Activated CD4-positive, alpha-beta T cell treated with anti-CD3 and anti-CD28 coated beads, Interleukin-2, amount 50 U/mL, for 48 hours (primary cell): ENCODE results near the gene AHI1.
"Not testable (repeated sequence)": the region's sequence is repeated elsewhere in the genome, so short reads cannot be mapped to it uniquely, and the experiment has no call there.

Experiments
- DNase-seq, 2 experiments: peaks; one replicate each; pipeline ENCODE4 v3.0.0-alpha.2; 2020

AHI1 gene

DNA sequence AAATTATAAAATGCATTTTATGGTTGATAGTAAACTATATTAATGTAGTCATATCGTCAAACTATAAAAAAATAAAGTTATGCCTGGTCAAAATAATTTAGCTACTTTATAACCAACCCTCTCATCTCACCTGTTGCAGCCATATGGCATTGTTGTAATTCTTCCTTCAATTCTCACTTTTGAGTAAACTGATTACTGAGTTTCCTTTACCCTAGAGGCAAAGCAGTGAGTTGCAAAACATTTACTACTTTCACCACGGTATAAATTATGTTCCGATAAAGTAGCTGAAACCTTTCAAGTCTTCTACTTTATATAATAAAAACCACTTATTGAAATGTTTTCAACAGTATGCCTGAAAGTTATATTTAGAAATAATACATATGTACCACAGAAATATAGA lies 113.8 kb downstream of the AHI1 start:
- no peak for DNase-seq

DNA sequence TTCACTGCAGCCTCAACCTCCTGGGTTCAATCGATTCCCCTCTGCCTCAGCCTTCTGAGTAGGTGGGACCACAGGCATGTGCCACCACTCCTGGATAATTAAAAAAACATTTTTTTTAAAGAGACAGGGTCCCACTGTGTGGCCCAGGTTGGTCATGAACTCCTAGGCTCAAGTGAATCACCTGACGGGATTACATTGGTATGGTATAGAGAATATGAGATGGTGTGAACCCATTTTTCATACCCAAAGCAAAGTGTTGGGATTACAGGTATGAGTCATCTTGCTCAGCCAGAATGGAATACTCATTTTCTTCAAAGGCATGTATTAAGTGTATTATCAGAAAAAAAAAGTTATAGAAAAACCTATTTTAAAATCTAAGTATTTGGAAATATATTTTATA lies 114.2 kb downstream of the AHI1 start:
- DNase-seq = no peak

GRCh38 chr6:135382182-135382628 lies 115.3 kb downstream of the AHI1 start:
- no peak for DNase-seq

- no peak for DNase-seq
Measured at GRCh38 chr6:135380793-135381192, 116.7 kb downstream of the AHI1 start.

- DNase-seq = no peak
Measured at GRCh38 chr6:135379647-135380046, 117.9 kb downstream of the AHI1 start.

DNA sequence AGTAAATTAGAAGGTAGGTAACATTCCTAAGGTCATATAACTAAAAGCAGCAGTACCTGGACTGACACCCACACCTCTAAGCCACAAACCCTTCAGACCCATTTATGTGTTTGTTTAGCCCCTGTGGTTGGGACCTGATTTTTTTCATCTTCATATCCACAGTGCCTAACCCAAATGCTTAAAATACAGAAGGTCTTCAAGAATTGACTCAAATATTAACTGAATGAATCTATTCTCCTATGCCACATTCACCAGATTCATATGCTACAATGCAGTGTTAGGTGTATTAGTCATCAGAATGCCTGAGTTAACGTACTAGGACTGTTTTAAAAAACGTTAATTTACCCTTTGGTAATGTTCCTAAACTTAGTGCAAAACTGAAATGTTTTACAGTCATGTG lies 124.8 kb downstream of the AHI1 start:
- DNase-seq = no peak

DNA sequence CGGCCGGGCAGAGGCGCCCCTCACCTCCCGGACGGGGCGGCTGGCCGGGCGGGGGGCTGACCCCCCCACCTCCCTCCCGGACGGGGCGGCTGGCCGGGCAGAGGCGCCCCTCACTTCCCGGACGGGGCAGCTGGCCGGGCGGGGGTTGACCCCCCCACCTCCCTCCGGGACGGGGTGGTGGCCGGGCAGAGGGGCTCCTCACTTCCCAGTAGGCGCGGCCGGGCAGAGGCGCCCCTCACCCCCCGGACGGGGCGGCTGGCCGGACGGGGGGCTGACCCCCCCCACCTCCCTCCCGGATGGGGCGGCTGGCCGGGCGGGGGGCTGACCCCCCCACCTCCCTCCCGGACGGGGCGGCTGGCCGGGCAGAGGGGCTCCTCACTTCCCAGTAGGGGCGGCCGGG lies 133.9 kb downstream of the AHI1 start:
- DNase-seq = not testable (repeated sequence)

GRCh38 chr6:135362124-135362523 lies 135.4 kb downstream of the AHI1 start:
- DNase-seq = no peak

GRCh38 chr6:135360222-135360621 lies 137.3 kb downstream of the AHI1 start:
- DNase-seq = no peak

- DNase-seq = no peak
Measured at GRCh38 chr6:135358985-135359384, 138.6 kb downstream of the AHI1 start.

GRCh38 chr6:135358251-135358821 lies 139.2 kb downstream of the AHI1 start:
- no peak for DNase-seq

GRCh38 chr6:135354407-135354806 lies 143.1 kb downstream of the AHI1 start:
- no peak for DNase-seq

DNA sequence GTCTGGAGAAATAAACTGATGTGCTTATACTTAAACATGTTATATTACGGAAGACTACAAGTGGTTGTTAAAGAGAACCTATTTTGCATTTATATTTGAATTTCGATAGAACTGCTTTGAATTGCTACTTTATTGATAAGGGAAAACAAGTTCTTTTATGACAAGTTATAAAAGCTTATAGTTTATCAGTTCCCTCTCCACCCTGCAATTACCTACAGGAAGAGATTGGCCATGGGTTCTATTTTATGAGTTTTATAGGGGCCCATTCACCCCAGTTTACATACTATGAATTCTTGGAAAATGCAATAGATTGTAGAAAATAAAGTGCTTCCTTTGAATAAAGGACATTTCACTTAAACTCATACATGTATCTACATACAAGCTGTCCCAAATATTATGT lies 144.4 kb downstream of the AHI1 start:
- DNase-seq = no peak

DNA sequence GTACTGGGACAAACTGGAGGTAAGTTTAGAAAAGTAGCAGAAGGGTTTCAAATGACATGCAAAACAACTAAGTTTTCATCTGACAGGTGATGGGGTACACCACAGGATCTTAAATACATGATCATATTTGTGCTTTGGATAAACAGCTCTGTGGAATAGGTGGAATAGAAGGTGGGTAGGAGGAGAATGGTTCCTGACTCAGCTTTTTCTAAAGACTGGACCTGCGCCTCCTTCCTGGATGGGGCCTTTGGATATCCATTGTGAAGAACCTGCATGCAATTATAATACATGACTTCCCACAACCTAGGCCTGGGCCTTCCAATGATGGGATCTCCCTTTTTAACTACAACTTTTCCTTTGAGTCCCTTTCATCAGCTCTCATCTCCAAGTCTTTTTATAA lies 145.9 kb downstream of the AHI1 start:
- DNase-seq = no peak

- no peak for DNase-seq
Measured at GRCh38 chr6:135347887-135348286, 149.7 kb downstream of the AHI1 start.

- no peak for DNase-seq
Measured at GRCh38 chr6:135346747-135347146, 150.8 kb downstream of the AHI1 start.

- DNase-seq = no peak
Measured at GRCh38 chr6:135344526-135344925, 153.0 kb downstream of the AHI1 start.

DNA sequence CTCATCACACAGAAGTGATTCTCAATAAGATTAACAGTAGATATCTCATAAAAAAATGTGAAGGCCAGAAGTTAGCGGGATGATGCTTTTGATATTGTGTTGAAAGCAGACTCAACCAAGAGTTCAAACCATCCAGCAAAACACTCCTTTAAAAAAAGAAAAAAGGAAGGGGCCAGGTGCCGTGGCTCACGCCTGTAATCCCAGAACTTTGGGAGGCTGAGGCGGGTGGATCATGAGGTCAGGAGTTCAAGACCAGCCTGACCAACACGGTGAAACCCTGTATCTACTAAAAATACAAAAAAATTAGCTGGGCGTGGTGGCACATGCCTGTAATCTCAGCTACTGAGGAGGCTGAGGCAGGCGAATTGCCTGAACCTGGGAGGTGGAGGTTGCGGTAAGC lies 157.6 kb downstream of the AHI1 start:
- DNase-seq = not testable (repeated sequence)

DNA sequence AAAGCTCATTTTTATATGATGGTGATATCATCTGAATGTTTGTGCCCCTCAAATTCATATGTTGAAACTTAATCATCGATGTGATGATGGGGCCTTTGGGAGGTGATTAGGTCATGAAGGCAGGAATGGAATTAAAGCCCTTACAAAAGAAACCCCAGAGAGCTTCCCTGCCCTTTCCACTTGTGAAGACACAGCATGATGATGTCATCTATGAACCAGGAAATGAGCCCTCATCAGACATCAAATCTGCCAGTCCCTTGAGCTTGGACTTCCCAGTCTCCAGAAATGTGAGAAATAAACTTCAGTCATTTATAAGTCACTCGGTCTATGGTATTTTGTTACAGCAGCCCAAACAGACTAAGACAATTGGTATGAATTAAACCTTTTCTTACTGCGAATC lies 163.4 kb downstream of the AHI1 start:
- DNase-seq = no peak

- DNase-seq = no peak
Measured at GRCh38 chr6:135331002-135331401, 166.5 kb downstream of the AHI1 start.

GRCh38 chr6:135329851-135330803 lies 167.4 kb downstream of the AHI1 start:
- no peak for DNase-seq

DNA sequence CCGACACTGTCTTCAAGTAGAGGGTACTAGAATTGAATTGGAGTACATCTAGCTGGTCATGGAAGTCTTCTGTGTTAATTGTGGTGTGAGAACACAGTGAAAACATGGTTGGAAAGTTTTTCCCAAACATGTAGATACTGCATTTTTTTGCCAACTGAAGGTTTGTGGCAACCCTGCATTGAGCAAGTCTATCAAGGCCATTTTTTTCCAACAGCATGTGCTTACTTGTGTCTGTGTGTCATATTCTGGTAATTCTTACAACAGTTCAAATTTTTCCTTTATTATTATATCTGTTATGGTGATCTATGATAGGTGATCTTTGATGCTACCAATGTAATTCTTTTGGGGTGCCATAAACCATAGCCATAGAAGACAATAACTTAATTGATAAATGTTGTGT lies 169.4 kb downstream of the AHI1 start:
- no peak for DNase-seq

GRCh38 chr6:135325624-135326424 lies 171.7 kb downstream of the AHI1 start:
- no peak for DNase-seq

GRCh38 chr6:135324531-135324930 lies 173.0 kb downstream of the AHI1 start:
- DNase-seq = no peak
